HepG2 (cell line): ENCODE data around the gene NOS1. TPM values are rescaled to one million over a fixed set of nuclear protein-coding genes. Genes with fewer than 3 reads are reported as not detected.

Experiments used
- ATAC-seq: fragments of 200-7000 bp; cut with Tn5 transposase; 3 replicates; pipeline ENCODE4 v1.9.1; 2020; ENCODE audit warnings: mild to moderate bottlenecking, moderate library complexity
- BruUV-seq: library from RNA; stranded (reverse); fragments of 400-500 nt; replicated peaks from 2 replicates; lab custom pipeline; 2021; lab: Mats Ljungman, UMichigan
- CTCF ChIA-PET: fragments of 300-600 bp; formaldehyde crosslinking; extraction: SDS; loops from one replicate; lab custom pipeline; 2021; ENCODE audit warnings: low total read pairs, inconsistent platforms, low intra/inter-chr PET ratio; lab: Yijun Ruan, JAX
- POLR2A ChIA-PET: fragments of 350-600 bp; sonication (Branson Sonifier 250); formaldehyde crosslinking; loops from one replicate; lab custom pipeline; 2020; ENCODE audit warnings: antibody characterized with exemption, inconsistent platforms; lab: Yijun Ruan, JAX
- DNase-seq: peaks from one replicate; pipeline ENCODE4 v3.0.0-alpha.2; 2015; ENCODE audit warnings: low spot score
- FAIRE-seq: peaks from 3 replicates; lab custom pipeline; 2011; peaks lifted over from hg19 to GRCh38; lab: Jason Lieb, UNC
- H2AFZ ChIP-seq: one replicate; pipeline ENCODE4 v1.6.1; 2011; ENCODE audit warnings: low read length, inconsistent platforms
- H3K27ac ChIP-seq: fragments of 300-600 bp; 3 replicates; pipeline ENCODE4 v1.8.0; 2011; ENCODE audit warnings: mixed run types, mild to moderate bottlenecking, mixed read lengths, low read length, inconsistent platforms; ENCODE audit not compliant: insufficient read depth; ENCODE audit errors: extremely low read length
- H3K27me3 ChIP-seq, 2 experiments: fragments of 200-600 bp in 1 of 2; 2 replicates in 1 of 2; 3 replicates in 1 of 2; pipeline versions ENCODE4 v1.6.0 to v1.8.0; 2011; ENCODE audit warnings: low read length in 2 of 2, mild to moderate bottlenecking in 2 of 2, moderate library complexity in 2 of 2, inconsistent platforms in 1 of 2; ENCODE audit not compliant: insufficient read depth in 2 of 2, control insufficient read depth in 1 of 2
- H3K36me3 ChIP-seq, 2 experiments: fragments of 200-600 bp in 1 of 2; replicated peaks in 1 of 2; 2 replicates in 1 of 2; 3 replicates in 1 of 2; pipeline versions ENCODE4 v1.5.1 to v1.8.0; 2011; ENCODE audit warnings: low read length in 2 of 2, inconsistent platforms in 1 of 2; ENCODE audit not compliant: insufficient read depth in 2 of 2, control insufficient read depth in 1 of 2
- H3K4me1 ChIP-seq: 2 replicates; pipeline ENCODE4 v1.5.1; 2012; ENCODE audit warnings: low read length, inconsistent platforms; ENCODE audit not compliant: insufficient read depth
- H3K4me2 ChIP-seq: 2 replicates; pipeline ENCODE4 v1.6.0; 2011; ENCODE audit warnings: low read depth, low read length, inconsistent platforms
- H3K4me3 ChIP-seq, 3 experiments: fragments of 200-600 bp in 1 of 3; sonication (generic), shearing (Covaris generic) in 1 of 3; replicated peaks in 1 of 3; 2 replicates each; pipeline ENCODE4 v1.5.1; 2011 to 2016; ENCODE audit warnings: low read length in 3 of 3, inconsistent platforms in 2 of 3, low read depth in 2 of 3, mild to moderate bottlenecking in 2 of 3, control low read depth in 1 of 3, mixed read lengths in 1 of 3; ENCODE audit not compliant: insufficient read depth in 1 of 3
- H3K79me2 ChIP-seq: one replicate; pipeline ENCODE4 v1.6.1; 2011; ENCODE audit warnings: low read length, inconsistent platforms; ENCODE audit not compliant: insufficient read depth
- H3K9ac ChIP-seq: 2 replicates; pipeline ENCODE4 v1.6.0; 2011; ENCODE audit warnings: mild to moderate bottlenecking, low read depth, low read length, inconsistent platforms; ENCODE audit not compliant: insufficient read depth
- H3K9me3 ChIP-seq: 2 replicates; pipeline ENCODE4 v1.5.1; 2012; ENCODE audit warnings: mild to moderate bottlenecking, low read length
- H4K20me1 ChIP-seq: 2 replicates; pipeline ENCODE4 v1.6.0; 2011; ENCODE audit warnings: inconsistent platforms, mild to moderate bottlenecking, low read length, moderate library complexity; ENCODE audit not compliant: insufficient read depth
- GZF1 ChIP-seq: sonication (generic); formaldehyde crosslinking; IDR thresholded peaks from 2 replicates; pipeline ENCODE4 v1.5.1; 2020; ENCODE audit warnings: mild to moderate bottlenecking, missing genetic modification reagents
- NFYB ChIP-seq: sonication (generic); formaldehyde crosslinking; IDR thresholded peaks from 2 replicates; pipeline ENCODE4 v1.4.0; 2020; ENCODE audit warnings: missing genetic modification reagents
- NFYC ChIP-seq: IDR thresholded peaks from 2 replicates; pipeline ENCODE4 v1.6.1; 2016; ENCODE audit warnings: missing genetic modification reagents, missing compliant biosample characterization
- PTBP1 ChIP-seq: fragments of 200-400 bp; formaldehyde crosslinking; IDR thresholded peaks from 2 replicates; pipeline ENCODE4 v1.6.1; 2018; ENCODE audit warnings: low read length, low read depth; ENCODE audit not compliant: poor library complexity, severe bottlenecking
- RFX5 ChIP-seq: IDR thresholded peaks from 2 replicates; pipeline ENCODE4 v1.6.1; 2011; ENCODE audit warnings: low read depth, low read length, improper control_type of control experiment
- RFXAP ChIP-seq: sonication (generic); formaldehyde crosslinking; IDR thresholded peaks from 2 replicates; pipeline ENCODE4 v1.4.0; 2020; ENCODE audit warnings: missing genetic modification reagents, borderline replicate concordance
- THAP11 ChIP-seq: IDR thresholded peaks from 2 replicates; pipeline ENCODE4 v1.6.1; 2016; ENCODE audit warnings: missing biosample characterization, missing genetic modification reagents
- ZNF143 ChIP-seq: sonication (generic); formaldehyde crosslinking; IDR thresholded peaks from 2 replicates; pipeline ENCODE4 v1.4.0; 2020; ENCODE audit warnings: missing genetic modification reagents
- ZNF30 ChIP-seq: sonication (generic); formaldehyde crosslinking; IDR thresholded peaks from 2 replicates; pipeline ENCODE4 v1.5.0; 2020; ENCODE audit warnings: mild to moderate bottlenecking, missing genetic modification reagents
- ZNF333 ChIP-seq: sonication (generic); formaldehyde crosslinking; IDR thresholded peaks from 2 replicates; pipeline ENCODE4 v1.4.0; 2020; ENCODE audit warnings: mild to moderate bottlenecking, missing genetic modification reagents, borderline replicate concordance
- ZNF451 ChIP-seq: sonication (generic); formaldehyde crosslinking; IDR thresholded peaks from 2 replicates; pipeline ENCODE4 v1.5.0; 2020; ENCODE audit warnings: mild to moderate bottlenecking, missing genetic modification reagents
- ZNF879 ChIP-seq: sonication (generic); formaldehyde crosslinking; IDR thresholded peaks from 2 replicates; pipeline ENCODE4 v1.8.1; 2023; ENCODE audit warnings: missing genetic modification reagents
- WGBS: methylation state at CpG from one replicate; pipeline ENCODE4 v1.1.6; 2017; ENCODE audit warnings: low lambda C conversion rate; 5-methylcytosine and 5-hydroxymethylcytosine counted together
- in situ Hi-C: cut with HindIII; loops from 2 replicates; pipeline ENCODE4 v1.10.0; 2017; ENCODE audit warnings: low pct_unique_long_range_greater_than_20kb; ENCODE audit not compliant: extremely low pct_ligation_motif_present
- intact Hi-C: fragments of 100-400 bp; cut with micrococcal nuclease; formaldehyde crosslinking; loops from one replicate; pipeline ENCODE4 v1.10.0; 2022; ENCODE audit not compliant: unreplicated experiment
- polyA plus RNA-seq, 8 experiments: library from polyadenylated mRNA; depleted of rRNA in 3 of 8; stranded (reverse) in 7 of 8; unstranded in 1 of 8; fragments of >200 nt; fragmentation: Illumina TruSeq in 4 of 8; extraction: Trizol in 4 of 8; gene quantifications; 2 replicates each; pipeline versions ENCODE4 v1.2.1 to v1.2.3, GENCODE V29; 2011 to 2016; ENCODE audit warnings: low read depth in 4 of 8, missing spikeins in 1 of 8, mixed read lengths in 1 of 8; ENCODE audit not compliant: insufficient read depth in 1 of 8
- total RNA-seq, 5 experiments: library from RNA; depleted of rRNA; stranded (reverse); fragments of >200 nt; fragmentation: Illumina TruSeq; extraction: Trizol; gene quantifications; 2 replicates each; pipeline ENCODE4 v1.2.3, GENCODE V29; 2016; ENCODE audit warnings: low read depth in 1 of 5
- TF ChIP-seq, protein P1 (sequence below): sonication (generic); formaldehyde crosslinking; conservative IDR thresholded peaks from 2 replicates; pipeline ENCODE4 v1.4.0; 2020; ENCODE audit warnings: mild to moderate bottlenecking, missing genetic modification reagents, moderate library complexity
- TF ChIP-seq, protein P2 (sequence below): sonication (generic); formaldehyde crosslinking; IDR thresholded peaks from 2 replicates; pipeline ENCODE4 v1.5.0; 2020; ENCODE audit warnings: missing genetic modification reagents

NOS1 gene
- total and polyA plus RNA-seq, 2 of the 13 experiments (the other 11 are each of a cell fraction or from before 2014, with no cell fraction given): not detected

DNA sequence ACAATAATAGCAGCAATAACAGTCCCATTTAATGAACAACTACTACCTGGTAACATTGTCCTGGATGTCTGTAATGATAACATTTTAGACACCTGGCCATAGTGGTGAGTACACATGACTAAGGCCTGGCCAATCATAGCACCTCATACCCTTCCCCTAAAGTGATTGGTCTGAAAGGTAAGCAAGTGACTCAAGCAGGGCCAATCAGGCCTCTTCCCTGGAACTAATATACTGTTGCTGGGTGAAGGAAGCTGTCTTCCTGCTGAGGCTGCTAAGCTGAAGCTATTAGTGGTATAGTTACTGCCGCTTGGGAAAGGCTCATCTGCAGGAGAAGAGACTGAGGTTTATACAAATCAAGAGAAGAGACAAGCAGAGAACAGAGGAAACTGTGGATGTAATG, 18.7 kb upstream of the NOS1 start:
- peak; percentile 86 for TF ChIP-seq RFX5
- TF ChIP-seq GZF1 (CRISPR knock-in tag): no peak
- TF ChIP-seq RFXAP: 0 out of 2 replicates have a peak, but pooled peaks have one; percentile 46
- no peak for TF ChIP-seq ZNF879
- TF ChIP-seq, all 625 proteins: peak for 2
- DNase-seq: no peak
- no TSS peak for BruUV-seq
- H4K20me1 ChIP-seq: no peaks in the 10 kb centered on the region
- no peaks in the 10 kb centered on the region; a peak in 1 of 5 replicates for H3K27me3 ChIP-seq
- ChIA-PET CTCF (no interaction called here), POLR2A (no interaction called here)
- no peaks in the 10 kb centered on the region for H3K9me3 ChIP-seq
- H3K4me3 ChIP-seq: no peak overlapping the region
- ATAC-seq: no peak
- no peaks in the 10 kb centered on the region for H3K79me2 ChIP-seq
- 6% methylated on average over 1 of the region's 1 CpG for WGBS
- H3K36me3 ChIP-seq: no peaks in the 10 kb centered on the region
- no peak overlapping the region for H2AFZ ChIP-seq
- H3K4me2 ChIP-seq: no peak overlapping the region
- intact Hi-C loops: no loop called here
- no peaks in the 10 kb centered on the region for H3K4me1 ChIP-seq
- H3K9ac ChIP-seq: no peak overlapping the region
- H3K27ac ChIP-seq: no peak overlapping the region
- in situ Hi-C loops: no loop called here
- no peak for FAIRE-seq

DNA sequence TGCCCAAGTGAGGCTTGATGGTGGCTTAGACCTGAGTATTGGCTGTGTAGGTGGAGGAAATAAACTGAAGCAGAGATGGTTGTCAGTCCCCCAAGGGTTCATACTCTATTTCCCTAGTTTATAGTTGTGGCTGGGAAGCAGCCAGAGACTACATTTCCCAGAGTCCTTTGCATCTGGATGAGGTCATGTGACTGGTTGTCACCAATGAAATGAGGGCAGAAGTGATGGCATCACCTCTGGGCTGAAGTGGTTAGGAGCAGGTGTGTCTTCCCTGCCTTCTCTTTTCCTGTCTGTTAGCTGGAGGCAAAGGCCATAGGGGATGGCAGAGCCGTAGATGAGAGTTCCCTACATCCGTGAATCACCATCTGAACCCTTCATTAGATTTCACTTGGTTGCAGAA, 16.3 kb upstream of the NOS1 start:
- ChIA-PET POLR2A (no interaction called here), CTCF (no interaction called here)
- Histone ChIP-seq H4K20me1 (no peaks in the 10 kb centered on the region), H3K27ac (no peak overlapping the region), H3K9ac (no peak overlapping the region), H3K79me2 (no peaks in the 10 kb centered on the region), H3K36me3 (no peaks in the 10 kb centered on the region), H3K4me3 (no peak overlapping the region), H3K4me1 (no peaks in the 10 kb centered on the region), H2AFZ (no peak overlapping the region), H3K9me3 (no peaks in the 10 kb centered on the region), H3K27me3 (no peaks in the 10 kb centered on the region)
- DNase-seq (no peak), ATAC-seq (no peak), FAIRE-seq (no peak)
- 0% methylated on average over 2 of the region's 2 CpGs for WGBS
- no TSS peak for BruUV-seq
- intact Hi-C loops: no loop called here
- no peak for TF ChIP-seq ZNF30 (CRISPR knock-in tag)
- TF ChIP-seq ZNF333: no peak
- TF ChIP-seq, protein P1, sequence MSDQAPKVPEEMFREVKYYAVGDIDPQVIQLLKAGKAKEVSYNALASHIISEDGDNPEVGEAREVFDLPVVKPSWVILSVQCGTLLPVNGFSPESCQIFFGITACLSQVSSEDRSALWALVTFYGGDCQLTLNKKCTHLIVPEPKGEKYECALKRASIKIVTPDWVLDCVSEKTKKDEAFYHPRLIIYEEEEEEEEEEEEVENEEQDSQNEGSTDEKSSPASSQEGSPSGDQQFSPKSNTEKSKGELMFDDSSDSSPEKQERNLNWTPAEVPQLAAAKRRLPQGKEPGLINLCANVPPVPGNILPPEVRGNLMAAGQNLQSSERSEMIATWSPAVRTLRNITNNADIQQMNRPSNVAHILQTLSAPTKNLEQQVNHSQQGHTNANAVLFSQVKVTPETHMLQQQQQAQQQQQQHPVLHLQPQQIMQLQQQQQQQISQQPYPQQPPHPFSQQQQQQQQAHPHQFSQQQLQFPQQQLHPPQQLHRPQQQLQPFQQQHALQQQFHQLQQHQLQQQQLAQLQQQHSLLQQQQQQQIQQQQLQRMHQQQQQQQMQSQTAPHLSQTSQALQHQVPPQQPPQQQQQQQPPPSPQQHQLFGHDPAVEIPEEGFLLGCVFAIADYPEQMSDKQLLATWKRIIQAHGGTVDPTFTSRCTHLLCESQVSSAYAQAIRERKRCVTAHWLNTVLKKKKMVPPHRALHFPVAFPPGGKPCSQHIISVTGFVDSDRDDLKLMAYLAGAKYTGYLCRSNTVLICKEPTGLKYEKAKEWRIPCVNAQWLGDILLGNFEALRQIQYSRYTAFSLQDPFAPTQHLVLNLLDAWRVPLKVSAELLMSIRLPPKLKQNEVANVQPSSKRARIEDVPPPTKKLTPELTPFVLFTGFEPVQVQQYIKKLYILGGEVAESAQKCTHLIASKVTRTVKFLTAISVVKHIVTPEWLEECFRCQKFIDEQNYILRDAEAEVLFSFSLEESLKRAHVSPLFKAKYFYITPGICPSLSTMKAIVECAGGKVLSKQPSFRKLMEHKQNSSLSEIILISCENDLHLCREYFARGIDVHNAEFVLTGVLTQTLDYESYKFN (CRISPR knock-in tag): no peak
- TF ChIP-seq NFYC: peak; percentile 57
- TF ChIP-seq NFYB (CRISPR knock-in tag): 0 out of 2 replicates have a peak, but pooled peaks have one; percentile 13
- TF ChIP-seq THAP11 (CRISPR knock-in tag): peak; percentile 83
- peak; percentile 80 for TF ChIP-seq ZNF143 (CRISPR knock-in tag)
- no peak for TF ChIP-seq PTBP1
- no peak for TF ChIP-seq ZNF451
- TF ChIP-seq, protein P2, sequence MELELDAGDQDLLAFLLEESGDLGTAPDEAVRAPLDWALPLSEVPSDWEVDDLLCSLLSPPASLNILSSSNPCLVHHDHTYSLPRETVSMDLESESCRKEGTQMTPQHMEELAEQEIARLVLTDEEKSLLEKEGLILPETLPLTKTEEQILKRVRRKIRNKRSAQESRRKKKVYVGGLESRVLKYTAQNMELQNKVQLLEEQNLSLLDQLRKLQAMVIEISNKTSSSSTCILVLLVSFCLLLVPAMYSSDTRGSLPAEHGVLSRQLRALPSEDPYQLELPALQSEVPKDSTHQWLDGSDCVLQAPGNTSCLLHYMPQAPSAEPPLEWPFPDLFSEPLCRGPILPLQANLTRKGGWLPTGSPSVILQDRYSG (CRISPR knock-in tag): no peak
- TF ChIP-seq, all 625 proteins: peak for 4
- no peak overlapping the region for H3K4me2 ChIP-seq
- in situ Hi-C loops: no loop called here
